A549 (cell line): Measurements from ENCODE around the gene VAT1L. TPM values are rescaled to one million over a fixed set of nuclear protein-coding genes. Genes with fewer than 3 reads are reported as not detected.

ENCODE experiments used
- ATAC-seq, 2 experiments: fragments of 200-7000 bp in 1 of 2; fragments of >200 bp in 1 of 2; cut with Nextera tagmentation in 1 of 2; cut with Tn5 transposase in 1 of 2; 3 replicates each; pipeline versions ENCODE4 v1.8.0 to v1.9.1; 2018 to 2020; ENCODE audit warnings: mild to moderate bottlenecking in 1 of 2, moderate library complexity in 1 of 2
- CTCF ChIA-PET: fragments of 300-600 bp; sonication (Branson Sonifier 250); formaldehyde crosslinking; extraction: SDS; loops from one replicate; lab custom pipeline; 2021; ENCODE audit warnings: antibody characterized with exemption, inconsistent platforms; lab: Yijun Ruan, JAX
- POLR2A ChIA-PET: fragments of 350-600 bp; formaldehyde crosslinking; extraction: SDS; loops from one replicate; lab custom pipeline; 2021; ENCODE audit warnings: antibody characterized with exemption, inconsistent platforms; lab: Yijun Ruan, JAX
- DNase-seq, 2 experiments: peaks; one replicate each; pipeline versions ENCODE4 v3.0.0 to v3.0.0-alpha.2; 2011 to 2016; ENCODE audit warnings: low read depth in 1 of 2, low spot score in 1 of 2
- FAIRE-seq: peaks from 2 replicates; lab custom pipeline; 2011; peaks lifted over from hg19 to GRCh38; lab: Jason Lieb, UNC
- H3K27ac ChIP-seq, 2 experiments: fragments of >200 bp; sonication (Bioruptor Twin); formaldehyde crosslinking; 3 replicates each; pipeline ENCODE4 v1.5.1; 2016 to 2017
- H3K4me1 ChIP-seq: fragments of >200 bp; sonication (Bioruptor Twin); formaldehyde crosslinking; 3 replicates; pipeline ENCODE4 v1.6.1; 2016
- H3K4me2 ChIP-seq: fragments of >200 bp; sonication (Bioruptor Twin); formaldehyde crosslinking; 3 replicates; pipeline ENCODE4 v1.6.1; 2016
- H3K4me3 ChIP-seq: fragments of >200 bp; sonication (Bioruptor Twin); formaldehyde crosslinking; 3 replicates; pipeline ENCODE4 v1.5.1; 2016
- H3K9me3 ChIP-seq: fragments of >200 bp; sonication (Bioruptor Twin); formaldehyde crosslinking; 3 replicates; pipeline ENCODE4 v1.6.1; 2016
- CBX2 ChIP-seq: fragments of 200-600 bp; sonication (generic); IDR thresholded peaks from 2 replicates; pipeline ENCODE4 v1.6.1; 2016; ENCODE audit warnings: low read depth, mild to moderate bottlenecking, borderline replicate concordance
- CBX8 ChIP-seq: fragments of 200-600 bp; sonication (generic); IDR thresholded peaks from 2 replicates; pipeline ENCODE4 v1.6.1; 2016
- CEBPB ChIP-seq, 2 experiments: fragments of >200 bp in 1 of 2; sonication (Bioruptor Twin) in 1 of 2; formaldehyde crosslinking in 1 of 2; IDR thresholded peaks; 2 replicates each; pipeline ENCODE4 v1.6.1; 2012 to 2016
- CHD2 ChIP-seq: fragments of 150-350 bp; IDR thresholded peaks from 2 replicates; pipeline ENCODE4 v1.6.1; 2014; ENCODE audit warnings: low read length; ENCODE audit not compliant: partially characterized antibody
- CTCF ChIP-seq: fragments of >200 bp; sonication (Bioruptor Twin); formaldehyde crosslinking; IDR thresholded peaks from 3 replicates; pipeline ENCODE4 v1.5.1; 2016
- EHF ChIP-seq: fragments of 250-450 bp; sonication (Bioruptor Pico); IDR thresholded peaks from 2 replicates; pipeline ENCODE4 v1.5.0; 2020; ENCODE audit warnings: mild to moderate bottlenecking
- EHMT2 ChIP-seq: fragments of 200-600 bp; sonication (generic); IDR thresholded peaks from 2 replicates; pipeline ENCODE4 v1.6.1; 2016; ENCODE audit warnings: antibody characterized with exemption, low read depth, mild to moderate bottlenecking, moderate library complexity
- ESRRA ChIP-seq: fragments of 150-350 bp; IDR thresholded peaks from 2 replicates; pipeline ENCODE4 v1.6.1; 2014; ENCODE audit warnings: mild to moderate bottlenecking, low read length, borderline replicate concordance
- GATA3 ChIP-seq: IDR thresholded peaks from 2 replicates; pipeline ENCODE4 v1.6.1; 2012; ENCODE audit warnings: borderline replicate concordance
- HEYL ChIP-seq: fragments of 250-450 bp; sonication (Bioruptor Pico); IDR thresholded peaks from 2 replicates; pipeline ENCODE4 v1.8.0; 2021; ENCODE audit warnings: mild to moderate bottlenecking, moderate library complexity
- HOXB5 ChIP-seq: fragments of 250-450 bp; sonication (Bioruptor Pico); IDR thresholded peaks from 2 replicates; pipeline ENCODE4 v1.5.0; 2020; ENCODE audit warnings: mild to moderate bottlenecking, moderate library complexity
- MAFK ChIP-seq: fragments of 450-650 bp; IDR thresholded peaks from 2 replicates; pipeline ENCODE4 v1.6.1; 2014; ENCODE audit not compliant: partially characterized antibody
- MYC ChIP-seq: IDR thresholded peaks from 2 replicates; pipeline ENCODE4 v1.6.1; 2012; ENCODE audit warnings: mild to moderate bottlenecking, inconsistent platforms, low read length, improper control_type of control experiment, borderline replicate concordance
- NFE2L2 ChIP-seq: fragments of 150-350 bp; conservative IDR thresholded peaks from 2 replicates; pipeline ENCODE4 v1.6.1; 2014; ENCODE audit warnings: low read length
- NR3C1 ChIP-seq: fragments of >200 bp; sonication (Bioruptor Twin); formaldehyde crosslinking; IDR thresholded peaks from 3 replicates; pipeline ENCODE4 v1.6.1; 2017
- POLR2A ChIP-seq: IDR thresholded peaks from 2 replicates; pipeline ENCODE4 v1.6.1; 2012; ENCODE audit warnings: mild to moderate bottlenecking, low read length
- POLR2AphosphoS2 ChIP-seq: conservative IDR thresholded peaks from 2 replicates; pipeline ENCODE4 v1.6.1; 2012; ENCODE audit warnings: low read length, improper control_type of control experiment, inconsistent platforms
- RAD21 ChIP-seq, 2 experiments: fragments of >200 bp in 1 of 2; sonication (Bioruptor Twin) in 1 of 2; formaldehyde crosslinking in 1 of 2; IDR thresholded peaks in 1 of 2; conservative IDR thresholded peaks in 1 of 2; 2 replicates in 1 of 2; 3 replicates in 1 of 2; pipeline ENCODE4 v1.6.1; 2012 to 2018; ENCODE audit warnings: inconsistent platforms in 1 of 2
- RCOR1 ChIP-seq: fragments of 150-350 bp; IDR thresholded peaks from 2 replicates; pipeline ENCODE4 v1.6.1; 2014; ENCODE audit warnings: antibody characterized with exemption, low read length, low read depth
- RFX5 ChIP-seq: fragments of 450-650 bp; IDR thresholded peaks from 2 replicates; pipeline ENCODE4 v1.7.1; 2014; ENCODE audit warnings: antibody characterized with exemption, mild to moderate bottlenecking, moderate library complexity
- TP53 ChIP-seq: fragments of 250-450 bp; sonication (Bioruptor Pico); IDR thresholded peaks from 2 replicates; pipeline ENCODE4 v1.5.0; 2021; ENCODE audit warnings: mild to moderate bottlenecking, moderate library complexity
- USF2 ChIP-seq: fragments of 450-650 bp; IDR thresholded peaks from 2 replicates; pipeline ENCODE4 v1.6.1; 2014; ENCODE audit warnings: antibody characterized with exemption
- ZSCAN20 ChIP-seq: fragments of 250-450 bp; sonication (Bioruptor Pico); IDR thresholded peaks from 2 replicates; pipeline ENCODE4 v1.8.0; 2022; ENCODE audit warnings: mild to moderate bottlenecking, moderate library complexity
- WGBS: methylation state at CpG from one replicate; pipeline ENCODE4 v1.1.6; 2017; ENCODE audit errors: missing lambda C conversion rate; 5-methylcytosine and 5-hydroxymethylcytosine counted together
- polyA plus RNA-seq, 4 experiments: library from polyadenylated mRNA; depleted of rRNA in 3 of 4; stranded (reverse); fragments of >200 nt; fragmentation: RNase III in 1 of 4; extraction: RNeasy Plus Mini Kit Qiagen cat#74134 plus additional on column Dnase treatment in 1 of 4; gene quantifications; 2 replicates in 3 of 4; 3 replicates in 1 of 4; pipeline ENCODE4 v1.2.3, GENCODE V29; 2011 to 2017
- TF ChIP-seq, protein P1 (sequence below): fragments of 150-350 bp; IDR thresholded peaks from 2 replicates; pipeline ENCODE4 v1.6.1; 2014; ENCODE audit warnings: low read depth, mild to moderate bottlenecking, low read length
- TF ChIP-seq, protein P2 (sequence below): fragments of 250-450 bp; sonication (Bioruptor Pico); IDR thresholded peaks from 2 replicates; pipeline ENCODE4 v1.5.0; 2020; ENCODE audit warnings: low read depth, mild to moderate bottlenecking, moderate library complexity
- TF ChIP-seq, protein P3 (sequence below): fragments of 200-600 bp; sonication (generic); IDR thresholded peaks from 2 replicates; pipeline ENCODE4 v1.6.1; 2016; ENCODE audit warnings: antibody characterized with exemption, mild to moderate bottlenecking, moderate library complexity

The VAT1L gene
- polyA plus RNA-seq, 2 of the 4 experiments (the other 2 are of a cell fraction): not detected

DNA sequence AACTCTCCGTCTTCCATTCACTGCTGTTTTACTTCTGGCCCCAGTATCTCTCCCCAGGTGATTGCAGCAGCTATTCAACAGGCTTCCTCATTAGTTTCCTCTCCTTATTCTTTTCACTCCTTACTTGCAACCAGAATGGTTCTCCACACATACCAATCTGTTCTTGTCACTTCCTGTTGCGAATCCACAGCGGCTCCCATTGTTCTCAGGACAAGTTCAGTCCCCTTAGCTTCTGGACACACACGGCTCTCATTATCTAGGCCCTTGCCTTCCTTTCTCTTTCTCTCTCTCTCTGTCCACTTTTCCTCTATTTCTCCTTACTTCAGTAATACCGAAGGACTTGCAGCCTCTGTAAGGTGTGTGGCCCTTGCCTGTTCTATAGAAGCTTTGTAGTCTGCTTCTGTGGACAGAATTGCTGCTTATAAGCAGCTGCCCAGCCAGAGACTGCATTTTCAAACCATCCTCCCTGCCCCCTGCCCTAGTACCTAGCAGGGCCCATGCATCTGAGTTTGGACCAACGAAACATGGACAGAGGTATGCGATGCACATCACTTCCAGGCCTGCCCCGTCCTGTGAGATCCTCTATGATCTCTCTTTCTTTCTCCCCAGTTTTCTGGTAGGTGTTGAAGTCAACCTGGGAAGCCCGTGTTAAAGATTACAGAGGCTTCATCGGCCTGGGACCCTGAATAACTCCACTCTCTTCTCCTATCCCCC is 45.7 kb downstream of the VAT1L start:
- WGBS: 36% methylated on average over 10 of the region's 10 CpGs
- H3K4me3 ChIP-seq: no peak overlapping the region
- POLR2A ChIA-PET: no interaction called here
- ATAC-seq (no peak), DNase-seq (no peak), FAIRE-seq (no peak)
- no peaks in the 10 kb centered on the region for H3K4me1 ChIP-seq
- TF ChIP-seq CEBPB (IDR thresholded peaks at IDR 0.05): no peak
- TF ChIP-seq CHD2: no peak
- TF ChIP-seq, protein P1, sequence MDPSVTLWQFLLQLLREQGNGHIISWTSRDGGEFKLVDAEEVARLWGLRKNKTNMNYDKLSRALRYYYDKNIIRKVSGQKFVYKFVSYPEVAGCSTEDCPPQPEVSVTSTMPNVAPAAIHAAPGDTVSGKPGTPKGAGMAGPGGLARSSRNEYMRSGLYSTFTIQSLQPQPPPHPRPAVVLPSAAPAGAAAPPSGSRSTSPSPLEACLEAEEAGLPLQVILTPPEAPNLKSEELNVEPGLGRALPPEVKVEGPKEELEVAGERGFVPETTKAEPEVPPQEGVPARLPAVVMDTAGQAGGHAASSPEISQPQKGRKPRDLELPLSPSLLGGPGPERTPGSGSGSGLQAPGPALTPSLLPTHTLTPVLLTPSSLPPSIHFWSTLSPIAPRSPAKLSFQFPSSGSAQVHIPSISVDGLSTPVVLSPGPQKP: no peak
- no peak for TF ChIP-seq RCOR1
- no peak for TF ChIP-seq MAFK
- no peak for TF ChIP-seq USF2
- no peak for TF ChIP-seq TP53 (CRISPR knock-in tag)
- no peak for TF ChIP-seq RFX5
- TF ChIP-seq NR3C1: no peak
- TF ChIP-seq NFE2L2: no peak
- no peak for TF ChIP-seq ESRRA
- TF ChIP-seq MYC: no peak
- no peaks in the 10 kb centered on the region for H3K9me3 ChIP-seq
- no peak overlapping the region for H3K27ac ChIP-seq
- CTCF ChIA-PET: no interaction called here
- H3K4me2 ChIP-seq: no peak overlapping the region

DNA sequence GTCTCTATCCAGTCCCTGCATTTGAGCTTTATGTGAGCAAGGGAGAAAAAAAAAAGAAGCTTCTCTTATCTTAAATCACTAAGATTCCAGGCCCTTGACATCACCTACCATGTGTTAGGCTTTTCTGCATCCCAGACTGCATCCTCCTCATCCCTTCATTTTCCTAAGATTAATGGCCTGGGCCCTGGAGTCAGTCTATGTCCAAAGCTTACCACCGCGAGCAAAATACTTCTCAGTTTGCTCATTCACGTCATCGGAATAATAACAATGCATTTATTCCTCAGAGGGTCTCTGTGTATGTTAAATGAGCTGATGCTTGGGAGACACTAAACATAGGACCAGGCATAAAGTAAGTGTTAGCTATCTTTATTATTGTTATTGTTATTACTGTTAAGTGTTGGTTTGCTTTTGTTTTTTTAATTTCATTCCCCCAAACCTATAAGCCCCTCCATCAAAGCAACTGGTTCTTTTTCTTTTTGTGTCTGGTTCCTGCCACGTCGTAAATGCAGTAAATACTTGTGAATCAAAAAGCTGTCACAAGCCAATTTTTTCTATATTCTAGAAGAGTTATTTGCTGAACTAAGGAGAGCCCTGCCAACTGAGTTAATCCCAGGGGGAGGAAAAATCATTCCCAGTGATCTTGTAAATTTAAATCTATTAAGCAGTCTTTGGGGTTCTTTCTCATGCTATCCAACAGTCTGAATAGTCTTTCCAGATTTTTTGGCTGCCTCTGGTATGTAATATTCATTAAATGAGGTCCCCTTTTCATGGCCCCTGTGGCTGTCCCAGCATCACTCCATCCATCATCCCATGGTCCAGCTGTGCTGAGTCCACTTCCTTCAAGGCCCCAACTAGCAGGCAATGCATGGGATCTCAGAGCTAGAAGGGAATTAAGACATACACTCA is 46.5 kb downstream of the VAT1L start:
- Histone ChIP-seq H3K4me3 (no peak overlapping the region), H3K4me1 (no peaks in the 10 kb centered on the region), H3K9me3 (no peaks in the 10 kb centered on the region), H3K27ac (no peak overlapping the region), H3K4me2 (no peak overlapping the region)
- 86% methylated on average over 6 of the region's 6 CpGs for WGBS
- ATAC-seq (no peak), DNase-seq (no peak), FAIRE-seq (no peak)
- CTCF ChIA-PET: no interaction called here
- POLR2A ChIA-PET: interaction anchor here (0.7 kb wide), 1 partner anchor 14 kb away, joined by 6 read pairs; no protein-coding TSS in a partner anchor
- TF ChIP-seq GATA3 (no peak), POLR2AphosphoS2 (no peak), NR3C1 (no peak), HEYL (CRISPR knock-in tag) (no peak), EHMT2 (no peak), MYC (no peak), RCOR1 (no peak), CBX2 (no peak), ZSCAN20 (no peak), RAD21 (conservative IDR thresholded peaks at IDR 0.05 in 1 of 2, IDR thresholded peaks at IDR 0.05 in 1 of 2) (no peak), EHF (CRISPR knock-in tag) (no peak), HOXB5 (no peak), CBX8 (no peak), CTCF (no peak), POLR2A (no peak)
- TF ChIP-seq, protein P2, sequence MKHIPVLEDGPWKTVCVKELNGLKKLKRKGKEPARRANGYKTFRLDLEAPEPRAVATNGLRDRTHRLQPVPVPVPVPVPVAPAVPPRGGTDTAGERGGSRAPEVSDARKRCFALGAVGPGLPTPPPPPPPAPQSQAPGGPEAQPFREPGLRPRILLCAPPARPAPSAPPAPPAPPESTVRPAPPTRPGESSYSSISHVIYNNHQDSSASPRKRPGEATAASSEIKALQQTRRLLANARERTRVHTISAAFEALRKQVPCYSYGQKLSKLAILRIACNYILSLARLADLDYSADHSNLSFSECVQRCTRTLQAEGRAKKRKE: no peak
- TF ChIP-seq, protein P1: no peak
- TF ChIP-seq, protein P3, sequence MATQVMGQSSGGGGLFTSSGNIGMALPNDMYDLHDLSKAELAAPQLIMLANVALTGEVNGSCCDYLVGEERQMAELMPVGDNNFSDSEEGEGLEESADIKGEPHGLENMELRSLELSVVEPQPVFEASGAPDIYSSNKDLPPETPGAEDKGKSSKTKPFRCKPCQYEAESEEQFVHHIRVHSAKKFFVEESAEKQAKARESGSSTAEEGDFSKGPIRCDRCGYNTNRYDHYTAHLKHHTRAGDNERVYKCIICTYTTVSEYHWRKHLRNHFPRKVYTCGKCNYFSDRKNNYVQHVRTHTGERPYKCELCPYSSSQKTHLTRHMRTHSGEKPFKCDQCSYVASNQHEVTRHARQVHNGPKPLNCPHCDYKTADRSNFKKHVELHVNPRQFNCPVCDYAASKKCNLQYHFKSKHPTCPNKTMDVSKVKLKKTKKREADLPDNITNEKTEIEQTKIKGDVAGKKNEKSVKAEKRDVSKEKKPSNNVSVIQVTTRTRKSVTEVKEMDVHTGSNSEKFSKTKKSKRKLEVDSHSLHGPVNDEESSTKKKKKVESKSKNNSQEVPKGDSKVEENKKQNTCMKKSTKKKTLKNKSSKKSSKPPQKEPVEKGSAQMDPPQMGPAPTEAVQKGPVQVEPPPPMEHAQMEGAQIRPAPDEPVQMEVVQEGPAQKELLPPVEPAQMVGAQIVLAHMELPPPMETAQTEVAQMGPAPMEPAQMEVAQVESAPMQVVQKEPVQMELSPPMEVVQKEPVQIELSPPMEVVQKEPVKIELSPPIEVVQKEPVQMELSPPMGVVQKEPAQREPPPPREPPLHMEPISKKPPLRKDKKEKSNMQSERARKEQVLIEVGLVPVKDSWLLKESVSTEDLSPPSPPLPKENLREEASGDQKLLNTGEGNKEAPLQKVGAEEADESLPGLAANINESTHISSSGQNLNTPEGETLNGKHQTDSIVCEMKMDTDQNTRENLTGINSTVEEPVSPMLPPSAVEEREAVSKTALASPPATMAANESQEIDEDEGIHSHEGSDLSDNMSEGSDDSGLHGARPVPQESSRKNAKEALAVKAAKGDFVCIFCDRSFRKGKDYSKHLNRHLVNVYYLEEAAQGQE: no peak
